Erythroblast (primary cell): ENCODE data around the gene SPX.

Experiments
- GATA1 ChIP-seq: IDR thresholded peaks from 2 replicates; pipeline ENCODE4 v1.6.1; 2011; ENCODE audit warnings: low read depth, mild to moderate bottlenecking, control low read depth, low read length, moderate library complexity
- POLR2A ChIP-seq: IDR thresholded peaks from 2 replicates; pipeline ENCODE4 v1.6.1; 2011; ENCODE audit warnings: mild to moderate bottlenecking, low read length

DNA sequence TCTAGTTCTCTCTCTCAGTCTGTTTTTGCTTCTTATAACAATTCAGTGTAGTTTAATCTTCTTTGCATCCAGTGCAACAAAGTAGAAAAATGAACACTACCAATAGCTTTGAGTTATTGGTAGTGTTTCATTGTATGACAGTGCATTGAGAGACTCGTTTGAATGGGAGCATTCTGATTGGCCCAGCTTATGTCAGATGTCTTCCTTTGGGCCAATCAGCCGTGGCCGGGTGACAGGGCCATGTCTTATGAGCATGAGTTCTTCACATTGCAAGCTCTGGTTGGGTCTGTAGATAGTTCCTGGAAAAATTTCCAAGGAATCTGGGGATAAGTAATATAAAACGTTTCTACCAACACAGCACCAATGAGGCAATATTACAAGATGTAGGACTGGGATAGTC lies 42.0 kb downstream of the SPX start:
- TF ChIP-seq POLR2A (no peak), GATA1 (no peak)
